ENCODE data around the gene RBM7. TPM values are rescaled to one million over a fixed set of nuclear protein-coding genes. Genes with fewer than 3 reads are reported as not detected.

RBM7 gene
- total and polyA plus RNA-seq, 2 of the 13 experiments (the other 11 are each of a cell fraction or from before 2014, with no cell fraction given), result 30.5 to 32.3 TPM

DNA sequence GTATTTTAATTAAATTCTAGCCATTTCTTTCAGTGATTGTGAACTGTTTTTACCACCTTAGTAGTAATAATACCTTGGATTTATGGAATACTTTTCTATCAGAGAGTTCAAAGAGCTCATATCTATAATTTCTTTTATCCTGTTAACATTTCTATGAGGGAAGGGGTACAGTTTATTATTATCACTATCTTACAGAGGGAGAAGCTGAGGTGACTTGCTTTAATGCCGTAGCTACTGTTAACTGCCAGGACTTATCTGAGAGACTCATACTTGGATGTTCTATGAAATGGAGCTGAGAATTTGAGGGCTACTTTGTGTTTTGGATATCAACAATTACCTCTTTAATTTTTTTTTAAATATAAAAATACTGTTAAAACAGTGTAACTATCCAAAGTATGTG lies 42.1 kb downstream of the RBM7 start:
- 0 out of 2 replicates have a peak, but pooled peaks cover 7% of the 10 kb centered on the region for H4K20me1 ChIP-seq (ENCODE audit: insufficient read depth, low read length)
- no peaks in the 10 kb centered on the region; a peak in 1 of 5 replicates for H3K27me3 ChIP-seq (ENCODE audit: control insufficient read depth in 1 of 2, insufficient read depth in 2 of 2, low read length in 2 of 2)
- H3K79me2 ChIP-seq (ENCODE audit: insufficient read depth, low read length), result peaks cover 48% of the 10 kb centered on the region
- H3K27ac ChIP-seq (ENCODE audit: extremely low read length, insufficient read depth, low read length), result no peak overlapping the region
- no peak overlapping the region for H3K9ac ChIP-seq (ENCODE audit: insufficient read depth, low read depth, low read length)
- no peak overlapping the region for H2AFZ ChIP-seq (ENCODE audit: low read length)
- WGBS (ENCODE audit: low lambda C conversion rate), result 97% methylated on average over 1 of the region's 1 CpG
- no TSS peak for BruUV-seq (replicated peaks)
- DNase-seq (ENCODE audit: low spot score) (no peak), ATAC-seq (no peak), FAIRE-seq (no peak)
- TF ChIP-seq, protein P1, sequence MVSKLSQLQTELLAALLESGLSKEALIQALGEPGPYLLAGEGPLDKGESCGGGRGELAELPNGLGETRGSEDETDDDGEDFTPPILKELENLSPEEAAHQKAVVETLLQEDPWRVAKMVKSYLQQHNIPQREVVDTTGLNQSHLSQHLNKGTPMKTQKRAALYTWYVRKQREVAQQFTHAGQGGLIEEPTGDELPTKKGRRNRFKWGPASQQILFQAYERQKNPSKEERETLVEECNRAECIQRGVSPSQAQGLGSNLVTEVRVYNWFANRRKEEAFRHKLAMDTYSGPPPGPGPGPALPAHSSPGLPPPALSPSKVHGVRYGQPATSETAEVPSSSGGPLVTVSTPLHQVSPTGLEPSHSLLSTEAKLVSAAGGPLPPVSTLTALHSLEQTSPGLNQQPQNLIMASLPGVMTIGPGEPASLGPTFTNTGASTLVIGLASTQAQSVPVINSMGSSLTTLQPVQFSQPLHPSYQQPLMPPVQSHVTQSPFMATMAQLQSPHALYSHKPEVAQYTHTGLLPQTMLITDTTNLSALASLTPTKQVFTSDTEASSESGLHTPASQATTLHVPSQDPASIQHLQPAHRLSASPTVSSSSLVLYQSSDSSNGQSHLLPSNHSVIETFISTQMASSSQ (IDR thresholded peaks at IDR 0.05; ENCODE audit: low read depth), result no peak
- TF ChIP-seq, protein P1 (CRISPR knock-in tag; IDR thresholded peaks at IDR 0.05; ENCODE audit: borderline replicate concordance), result no peak
- TF ChIP-seq NFYC (CRISPR knock-in tag; IDR thresholded peaks at IDR 0.05) (no peak), ZNF720 (CRISPR knock-in tag; IDR thresholded peaks at IDR 0.05) (no peak), NPAS2 (CRISPR knock-in tag; IDR thresholded peaks at IDR 0.05; ENCODE audit: borderline replicate concordance) (no peak), MTF2 (CRISPR knock-in tag; IDR thresholded peaks at IDR 0.05; ENCODE audit: borderline replicate concordance) (no peak), FOXJ3 (CRISPR knock-in tag; IDR thresholded peaks at IDR 0.05; ENCODE audit: borderline replicate concordance) (no peak), SOX5 (CRISPR knock-in tag; IDR thresholded peaks at IDR 0.05; ENCODE audit: borderline replicate concordance) (no peak)
- TF ChIP-seq, protein P2, sequence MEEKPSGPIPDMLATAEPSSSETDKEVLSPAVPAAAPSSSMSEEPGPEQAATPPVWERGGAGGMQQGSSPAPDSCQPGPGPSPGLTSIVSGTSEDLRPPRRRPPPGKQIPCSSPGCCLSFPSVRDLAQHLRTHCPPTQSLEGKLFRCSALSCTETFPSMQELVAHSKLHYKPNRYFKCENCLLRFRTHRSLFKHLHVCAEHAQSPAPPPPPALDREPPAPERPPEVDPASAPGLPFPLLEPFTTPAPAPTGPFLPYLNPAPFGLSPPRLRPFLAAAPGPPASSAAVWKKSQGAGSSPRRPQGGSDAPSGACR (CRISPR knock-in tag; IDR thresholded peaks at IDR 0.05), result no peak
- TF ChIP-seq, protein P3, sequence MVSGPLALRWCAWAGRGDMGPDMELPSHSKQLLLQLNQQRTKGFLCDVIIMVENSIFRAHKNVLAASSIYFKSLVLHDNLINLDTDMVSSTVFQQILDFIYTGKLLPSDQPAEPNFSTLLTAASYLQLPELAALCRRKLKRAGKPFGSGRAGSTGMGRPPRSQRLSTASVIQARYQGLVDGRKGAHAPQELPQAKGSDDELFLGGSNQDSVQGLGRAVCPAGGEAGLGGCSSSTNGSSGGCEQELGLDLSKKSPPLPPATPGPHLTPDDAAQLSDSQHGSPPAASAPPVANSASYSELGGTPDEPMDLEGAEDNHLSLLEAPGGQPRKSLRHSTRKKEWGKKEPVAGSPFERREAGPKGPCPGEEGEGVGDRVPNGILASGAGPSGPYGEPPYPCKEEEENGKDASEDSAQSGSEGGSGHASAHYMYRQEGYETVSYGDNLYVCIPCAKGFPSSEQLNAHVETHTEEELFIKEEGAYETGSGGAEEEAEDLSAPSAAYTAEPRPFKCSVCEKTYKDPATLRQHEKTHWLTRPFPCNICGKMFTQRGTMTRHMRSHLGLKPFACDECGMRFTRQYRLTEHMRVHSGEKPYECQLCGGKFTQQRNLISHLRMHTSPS (CRISPR knock-in tag; IDR thresholded peaks at IDR 0.05; ENCODE audit: low read depth), result no peak
- H3K36me3 ChIP-seq (replicated peaks in 1 of 2; ENCODE audit: control insufficient read depth in 1 of 2, insufficient read depth in 2 of 2, low read length in 2 of 2), result peaks cover 8 to 12% of the 10 kb centered on the region in 2 experiments; a peak in 4 of 5 replicates
- intact Hi-C loops (cut with micrococcal nuclease; ENCODE audit: unreplicated experiment), result no loop called here
- H3K4me3 ChIP-seq (replicated peaks in 1 of 3; ENCODE audit: insufficient read depth in 1 of 3, low read depth in 2 of 3, low read length in 3 of 3), result no peak overlapping the region
- CTCF ChIA-PET (ENCODE audit: low intra/inter-chr PET ratio, low total read pairs), result no interaction called here
- no peaks in the 10 kb centered on the region for H3K9me3 ChIP-seq (ENCODE audit: low read length)
- in situ Hi-C loops (cut with HindIII; ENCODE audit: extremely low pct_ligation_motif_present, low pct_unique_long_range_greater_than_20kb), result no loop called here
- H3K4me1 ChIP-seq (ENCODE audit: insufficient read depth, low read length), result peaks cover 33% of the 10 kb centered on the region
- H3K4me2 ChIP-seq (ENCODE audit: low read depth, low read length), result no peak overlapping the region
- POLR2A ChIA-PET, result interaction anchor here (0.8 kb wide), 1 partner anchor 42 kb away, joined by 3 read pairs; the partner anchor contains the start of genes C11orf71 and RBM7
